ENCODE data around the gene PXT1.
A peak's percentile ranks its signal among the peaks of the same experiment; 100 is the strongest.
"Not testable (repeated sequence)": the region's sequence is repeated elsewhere in the genome, so short reads cannot be mapped to it uniquely, and the experiment has no call there.

The PXT1 gene

DNA sequence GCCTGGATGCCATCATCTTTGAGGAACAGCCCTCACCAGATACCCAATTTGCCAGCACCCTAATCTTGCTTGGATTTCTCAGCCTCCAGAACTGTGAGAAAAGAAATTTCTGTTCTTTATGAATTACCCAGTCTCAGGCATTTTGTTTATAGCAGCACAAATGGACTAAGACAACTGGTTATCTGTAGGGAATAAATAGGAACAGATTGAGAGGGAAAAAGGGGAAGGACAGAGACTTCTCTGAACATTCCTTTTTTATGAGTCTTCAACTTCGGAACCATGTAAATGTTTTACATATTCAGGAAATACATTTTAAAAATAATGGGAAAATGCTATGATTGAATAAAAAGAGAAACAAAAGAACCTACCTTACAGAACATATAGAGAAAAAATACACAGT, 21.0 kb upstream of the PXT1 start:
- Mint-ChIP-seq H3K36me3 (ENCODE audit: low read depth) (peaks cover 21% of the 10 kb centered on the region), H3K9me3 (no peaks in the 10 kb centered on the region), H3K4me3 (no peak overlapping the region), H3K27me3 (ENCODE audit: low read depth) (no peaks in the 10 kb centered on the region), H3K4me1 (ENCODE audit: low read depth) (peaks cover 9% of the 10 kb centered on the region), H3K27ac (no peak overlapping the region)
- no peak for DNase-seq (ENCODE audit: low spot score)

DNA sequence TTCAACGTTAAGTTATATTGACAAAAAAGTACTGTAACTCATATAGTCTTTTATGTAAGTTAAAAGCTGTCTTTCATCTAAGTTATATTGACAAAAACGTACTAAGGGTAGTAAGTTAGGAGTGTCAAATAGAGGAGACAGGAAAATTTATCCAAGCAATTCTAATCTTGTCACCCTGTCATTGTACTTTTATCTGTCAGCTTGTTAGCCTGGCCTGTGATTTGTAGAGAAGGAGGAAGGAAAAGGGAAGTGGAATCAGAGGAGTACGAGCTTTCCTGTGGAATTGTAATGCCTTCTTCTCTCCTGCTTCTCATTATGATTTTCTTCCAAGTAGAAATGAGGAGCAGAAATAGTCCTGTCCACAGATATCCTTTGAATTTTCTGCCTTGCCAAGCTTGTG, 19.0 kb upstream of the PXT1 start:
- Mint-ChIP-seq H3K4me3 (no peak overlapping the region), H3K36me3 (ENCODE audit: low read depth) (peaks cover 16% of the 10 kb centered on the region), H3K27me3 (ENCODE audit: low read depth) (no peaks in the 10 kb centered on the region), H3K27ac (no peak overlapping the region), H3K4me1 (ENCODE audit: low read depth) (peaks cover 8% of the 10 kb centered on the region), H3K9me3 (no peaks in the 10 kb centered on the region)
- no peak for DNase-seq (ENCODE audit: low spot score)

DNA sequence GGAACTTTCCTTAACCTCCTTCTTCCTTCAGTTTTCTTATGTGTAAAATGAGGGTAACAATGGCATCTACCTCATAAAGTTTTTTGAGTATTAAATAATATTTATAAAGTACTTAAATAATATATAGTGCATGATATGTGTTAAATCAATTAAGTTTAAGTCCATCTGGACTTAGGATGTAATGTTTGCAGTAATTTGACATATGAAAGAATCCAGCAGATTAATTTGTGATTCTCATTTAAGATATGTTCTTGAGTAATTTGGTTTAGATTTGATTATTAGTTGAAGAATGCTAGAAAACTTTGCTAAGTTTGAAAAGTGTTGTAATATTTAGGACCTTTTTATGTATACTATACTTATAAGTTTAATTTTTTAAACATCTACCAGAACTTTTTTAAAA, 18.3 kb upstream of the PXT1 start:
- no peaks in the 10 kb centered on the region for H3K9me3 Mint-ChIP-seq
- H3K27me3 Mint-ChIP-seq (ENCODE audit: low read depth), result no peaks in the 10 kb centered on the region
- H3K4me3 Mint-ChIP-seq, result no peak overlapping the region
- peaks cover 14% of the 10 kb centered on the region for H3K36me3 Mint-ChIP-seq (ENCODE audit: low read depth)
- no peak overlapping the region for H3K27ac Mint-ChIP-seq
- DNase-seq (ENCODE audit: low spot score), result no peak
- H3K4me1 Mint-ChIP-seq (ENCODE audit: low read depth), result peaks cover 8% of the 10 kb centered on the region

DNA sequence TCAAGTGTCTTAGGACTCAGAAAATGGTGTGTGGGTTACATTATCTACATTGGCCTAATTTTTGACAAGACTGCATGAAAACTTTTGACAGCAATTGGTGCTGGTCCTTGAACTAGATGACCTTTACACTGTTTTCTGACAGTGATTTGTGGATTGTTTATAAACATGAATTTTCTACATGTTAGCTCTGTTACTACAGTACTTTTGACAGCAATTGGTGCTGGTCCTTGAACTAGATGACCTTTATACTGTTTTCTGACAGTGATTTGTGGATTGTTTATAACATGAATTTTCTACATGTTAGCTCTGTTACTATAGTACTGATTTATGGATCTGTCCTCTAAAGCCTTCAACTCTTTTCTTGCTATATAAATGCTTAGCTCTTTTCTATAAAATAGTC, 16.8 kb upstream of the PXT1 start:
- Mint-ChIP-seq H3K4me1 (ENCODE audit: low read depth) (peaks cover 8% of the 10 kb centered on the region), H3K36me3 (ENCODE audit: low read depth) (peaks cover 11% of the 10 kb centered on the region), H3K9me3 (no peaks in the 10 kb centered on the region)

DNA sequence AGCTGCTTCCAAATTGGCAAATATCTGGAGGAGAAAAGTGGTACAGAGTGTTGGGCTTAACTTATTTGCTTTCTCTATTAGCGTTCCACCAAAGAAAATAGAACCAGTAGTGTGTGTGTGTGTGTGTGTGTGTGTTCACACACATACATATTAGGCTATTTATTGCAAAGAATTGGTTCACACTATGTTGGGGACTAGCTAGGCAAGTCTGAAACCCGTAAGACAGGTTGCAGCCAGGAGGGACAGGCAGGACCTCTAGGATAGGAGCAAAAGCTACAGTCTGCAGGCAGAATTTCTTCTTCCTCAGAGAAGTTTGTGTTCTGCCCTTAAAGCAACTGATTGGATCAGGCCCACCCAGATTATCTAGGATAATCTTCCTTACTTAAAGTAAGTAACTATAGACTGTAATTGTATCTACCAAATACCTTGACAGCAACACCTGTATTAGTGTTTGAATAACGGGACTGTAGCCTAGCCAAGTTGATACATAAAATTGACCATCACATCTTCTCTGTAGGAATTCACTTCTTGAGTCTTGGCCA, 12.9 kb upstream of the PXT1 start:
- no peaks in the 10 kb centered on the region for H3K4me1 Mint-ChIP-seq (ENCODE audit: low read depth)
- no peak for DNase-seq (ENCODE audit: low spot score)
- H3K36me3 Mint-ChIP-seq (ENCODE audit: low read depth), result peaks cover 9% of the 10 kb centered on the region
- H3K27ac Mint-ChIP-seq, result no peak overlapping the region
- no peaks in the 10 kb centered on the region for H3K9me3 Mint-ChIP-seq
- no peak overlapping the region for H3K4me3 Mint-ChIP-seq
- no peaks in the 10 kb centered on the region for H3K27me3 Mint-ChIP-seq (ENCODE audit: low read depth)

More for the DNA sequence above, 16.8 kb upstream of the PXT1 start:
- H3K27ac Mint-ChIP-seq, result no peak overlapping the region
- no peaks in the 10 kb centered on the region for H3K27me3 Mint-ChIP-seq (ENCODE audit: low read depth)
- H3K4me3 Mint-ChIP-seq, result no peak overlapping the region
- no peak for DNase-seq (ENCODE audit: low spot score)

GRCh38 chr6:36452897-36453296, 10.2 kb upstream of the PXT1 start:
- H3K27ac Mint-ChIP-seq; H3K9me3 Mint-ChIP-seq; H3K4me3 Mint-ChIP-seq; H3K4me1 Mint-ChIP-seq (ENCODE audit: low read depth); DNase-seq (ENCODE audit: low spot score); H3K27me3 Mint-ChIP-seq (ENCODE audit: low read depth): not testable (repeated sequence)
- peaks cover 24% of the 10 kb centered on the region for H3K36me3 Mint-ChIP-seq (ENCODE audit: low read depth)

DNA sequence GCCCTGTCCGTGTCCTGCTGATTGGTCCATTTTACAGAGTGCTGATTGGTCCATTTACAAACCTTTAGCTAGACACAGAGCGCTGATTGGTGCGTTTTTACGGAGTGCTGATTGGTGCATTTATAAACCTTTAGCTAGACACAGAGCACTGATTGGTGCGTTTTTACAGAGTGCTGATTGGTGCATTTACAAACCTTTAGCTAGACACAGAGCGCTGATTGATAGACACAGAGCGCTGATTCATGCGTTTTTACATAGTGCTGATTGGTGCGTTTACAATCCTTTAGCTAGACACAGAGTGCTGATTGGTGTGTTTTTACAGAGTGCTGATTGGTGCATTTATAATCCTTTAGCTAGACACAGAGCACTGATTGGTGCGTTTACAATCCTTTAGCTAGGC, 6.5 kb upstream of the PXT1 start:
- DNase-seq (ENCODE audit: low spot score); H3K27ac Mint-ChIP-seq; H3K27me3 Mint-ChIP-seq (ENCODE audit: low read depth); H3K9me3 Mint-ChIP-seq; H3K4me3 Mint-ChIP-seq: not testable (repeated sequence)
- peaks cover 14% of the 10 kb centered on the region for H3K4me1 Mint-ChIP-seq (ENCODE audit: low read depth)
- peaks cover 33% of the 10 kb centered on the region for H3K36me3 Mint-ChIP-seq (ENCODE audit: low read depth)

DNA sequence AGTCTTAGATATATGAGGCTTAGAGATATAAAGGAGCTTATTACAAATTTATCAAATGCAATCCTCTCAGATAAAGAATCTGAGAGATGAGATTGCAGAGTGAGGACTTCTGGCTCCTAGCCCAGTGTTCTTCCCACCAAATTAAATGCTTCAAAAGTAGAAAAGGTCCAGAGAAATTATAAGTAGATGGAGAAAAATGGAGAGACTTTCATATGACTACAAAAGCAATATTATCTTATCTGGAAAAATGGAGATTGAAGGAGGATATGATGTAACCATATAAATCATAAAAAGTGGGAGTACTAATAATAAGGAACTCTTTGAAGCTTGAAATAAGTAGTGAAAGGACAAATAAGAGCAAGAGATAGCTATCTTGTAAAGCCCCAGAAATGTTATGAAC, 3.0 kb upstream of the PXT1 start:
- H3K27me3 Mint-ChIP-seq (ENCODE audit: low read depth), result no peaks in the 10 kb centered on the region
- peaks cover 6% of the 10 kb centered on the region for H3K9me3 Mint-ChIP-seq
- peaks cover 28% of the 10 kb centered on the region for H3K4me1 Mint-ChIP-seq (ENCODE audit: low read depth)
- H3K4me3 Mint-ChIP-seq, result peak overlapping the region; percentile 25
- DNase-seq (ENCODE audit: low spot score), result no peak
- H3K27ac Mint-ChIP-seq, result no peak overlapping the region
- H3K36me3 Mint-ChIP-seq (ENCODE audit: low read depth), result peaks cover 26% of the 10 kb centered on the region

- H3K4me1 Mint-ChIP-seq (ENCODE audit: low read depth), result peaks cover 28% of the 10 kb centered on the region
- peak overlapping the region; percentile 92 for H3K27ac Mint-ChIP-seq
- peak overlapping the region; percentile 96 for H3K4me3 Mint-ChIP-seq
- DNase-seq (ENCODE audit: low spot score), result no peak
- H3K9me3 Mint-ChIP-seq, result peaks cover 6% of the 10 kb centered on the region
- no peaks in the 10 kb centered on the region for H3K27me3 Mint-ChIP-seq (ENCODE audit: low read depth)
- peaks cover 23% of the 10 kb centered on the region for H3K36me3 Mint-ChIP-seq (ENCODE audit: low read depth)
These were observed 1.8 kb upstream of the PXT1 start for GRCh38 chr6:36444470-36444869.

DNA sequence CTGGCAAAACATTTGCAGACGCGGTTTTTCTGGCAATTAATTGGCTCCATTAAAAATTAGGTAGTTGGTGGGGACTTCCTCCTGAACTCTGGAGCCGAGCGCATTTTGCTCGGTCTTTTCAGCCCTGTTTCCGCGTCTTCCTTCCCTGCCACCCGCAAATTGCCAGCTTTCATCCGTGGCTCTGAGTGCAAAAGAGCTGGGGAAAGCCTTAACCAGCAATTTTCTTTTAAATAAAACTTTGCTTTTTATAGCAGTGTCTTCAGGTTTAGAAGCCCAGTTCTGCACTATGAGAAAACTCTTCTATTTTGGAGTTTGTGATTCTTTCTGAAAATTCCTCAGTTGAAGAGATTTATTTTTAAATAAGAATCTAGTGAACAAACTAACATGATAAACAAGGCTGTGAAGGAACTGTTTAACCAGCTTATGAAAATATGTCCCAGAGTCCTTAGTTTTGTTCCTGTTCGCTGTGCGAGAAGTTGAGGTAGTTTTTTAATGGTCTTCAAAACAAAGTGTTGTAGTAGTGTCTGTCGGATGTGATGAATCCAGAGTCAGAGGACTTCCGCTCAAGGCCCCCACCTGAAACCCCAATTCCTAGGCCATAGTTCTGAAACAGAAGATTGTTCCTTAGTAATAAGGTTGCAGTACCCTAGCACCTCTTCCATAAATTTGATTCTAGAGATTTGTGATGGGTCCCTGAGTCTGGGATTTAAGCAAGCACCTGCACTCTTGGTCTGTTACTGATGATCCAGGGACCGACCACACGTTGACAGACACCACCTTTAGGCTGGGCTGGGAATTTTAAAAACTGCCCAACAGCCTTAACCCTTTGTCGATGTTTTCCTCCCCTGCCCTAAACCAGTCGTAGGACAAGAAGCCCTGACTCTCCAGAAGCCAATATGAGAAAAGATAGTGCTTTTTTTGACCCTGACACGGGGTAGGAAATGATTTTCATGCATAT, 1.1 kb upstream of the PXT1 start:
- H3K4me1 Mint-ChIP-seq (ENCODE audit: low read depth), result peaks cover 28% of the 10 kb centered on the region

DNA sequence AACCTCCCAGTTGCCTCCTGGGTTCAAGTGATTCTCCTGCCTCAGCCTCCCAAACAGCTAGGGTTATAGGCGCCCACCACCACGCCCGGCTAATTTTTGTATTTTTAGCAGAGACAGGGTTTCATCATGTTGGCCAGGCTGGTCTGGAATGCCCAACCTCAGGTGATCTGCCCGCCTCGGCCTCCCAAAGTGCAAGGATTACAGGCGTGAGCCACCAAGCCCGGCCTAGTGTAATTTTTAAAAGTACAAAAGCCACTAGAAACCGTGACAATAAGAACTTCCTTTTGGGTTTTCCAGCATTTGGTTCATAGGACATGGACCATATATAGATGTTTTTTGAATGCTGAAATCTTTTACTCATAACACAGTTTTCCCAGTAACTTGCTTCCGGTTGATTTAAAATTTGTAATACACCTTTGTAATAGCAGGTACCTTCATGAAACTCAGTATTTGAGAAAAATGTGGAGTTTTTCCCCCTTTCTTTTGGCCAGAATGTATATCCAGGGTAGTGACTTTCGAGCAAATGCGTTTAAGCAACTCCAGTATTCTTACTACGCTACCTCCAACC, 467 bp downstream of the PXT1 start:
- H3K4me3 Mint-ChIP-seq, result peak overlapping the region; percentile 93
- H3K36me3 Mint-ChIP-seq (ENCODE audit: low read depth), result peaks cover 8% of the 10 kb centered on the region
- H3K9me3 Mint-ChIP-seq, result no peaks in the 10 kb centered on the region
- peak overlapping the region; percentile 95 for H3K27ac Mint-ChIP-seq
- H3K27me3 Mint-ChIP-seq (ENCODE audit: low read depth), result no peaks in the 10 kb centered on the region
- DNase-seq (ENCODE audit: low spot score), result no peak
- peaks cover 28% of the 10 kb centered on the region for H3K4me1 Mint-ChIP-seq (ENCODE audit: low read depth)

More for the DNA sequence above, 1.1 kb upstream of the PXT1 start:
- H3K27me3 Mint-ChIP-seq (ENCODE audit: low read depth), result no peaks in the 10 kb centered on the region
- H3K27ac Mint-ChIP-seq, result peak overlapping the region; percentile 92
- peaks cover 3% of the 10 kb centered on the region for H3K9me3 Mint-ChIP-seq
- peak overlapping the region; percentile 96 for H3K4me3 Mint-ChIP-seq
- DNase-seq (ENCODE audit: low spot score), result no peak
- H3K36me3 Mint-ChIP-seq (ENCODE audit: low read depth), result peaks cover 16% of the 10 kb centered on the region

GRCh38 chr6:36441307-36441894, 1.3 kb downstream of the PXT1 start:
- Mint-ChIP-seq H3K27ac (peak overlapping the region; percentile 92), H3K4me1 (ENCODE audit: low read depth) (peaks cover 28% of the 10 kb centered on the region), H3K4me3 (peak overlapping the region; percentile 67), H3K36me3 (ENCODE audit: low read depth) (peaks cover 8% of the 10 kb centered on the region), H3K27me3 (ENCODE audit: low read depth) (no peaks in the 10 kb centered on the region), H3K9me3 (no peaks in the 10 kb centered on the region)
- DNase-seq (ENCODE audit: low spot score), result peak; percentile 90

DNA sequence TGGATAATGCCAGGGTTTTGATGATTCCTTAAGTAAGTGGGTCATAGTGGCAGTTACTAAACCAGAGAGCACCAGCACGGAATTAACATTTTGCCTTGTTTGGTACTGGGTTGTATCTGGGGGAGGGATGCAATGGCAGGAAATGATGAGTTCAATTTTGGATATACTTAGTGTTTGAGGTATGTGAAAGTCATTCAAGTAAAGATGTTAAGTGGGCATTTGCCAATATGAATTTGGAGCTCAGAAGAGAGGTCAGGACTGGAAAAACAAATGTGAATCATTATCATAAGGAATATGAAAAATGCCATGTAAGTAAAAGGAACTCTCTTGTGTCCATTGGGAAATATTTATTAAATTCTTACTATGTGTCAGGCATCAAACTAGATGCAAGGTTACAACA, 6.2 kb downstream of the PXT1 start:
- Mint-ChIP-seq H3K27ac (no peak overlapping the region), H3K4me3 (no peak overlapping the region), H3K9me3 (no peaks in the 10 kb centered on the region), H3K36me3 (ENCODE audit: low read depth) (no peaks in the 10 kb centered on the region), H3K4me1 (ENCODE audit: low read depth) (peaks cover 4% of the 10 kb centered on the region), H3K27me3 (ENCODE audit: low read depth) (peaks cover 2% of the 10 kb centered on the region)
- no peak for DNase-seq (ENCODE audit: low spot score)

GRCh38 chr6:36432151-36432671, 10.4 kb downstream of the PXT1 start:
- H3K27me3 Mint-ChIP-seq (ENCODE audit: low read depth), result peaks cover 2% of the 10 kb centered on the region
- H3K4me3 Mint-ChIP-seq, result no peak overlapping the region
- H3K9me3 Mint-ChIP-seq, result no peaks in the 10 kb centered on the region
- H3K36me3 Mint-ChIP-seq (ENCODE audit: low read depth), result no peaks in the 10 kb centered on the region
- H3K4me1 Mint-ChIP-seq (ENCODE audit: low read depth), result no peaks in the 10 kb centered on the region
- no peak overlapping the region for H3K27ac Mint-ChIP-seq
- DNase-seq (ENCODE audit: low spot score), result no peak

Measured in T-helper 2 cell treated with Interferon-gamma antibody and Interleukin-4, amounts not matched to agents 5 μg/mL and 100 μg/mL, for 36 hours (primary cell).